ENCODE data around the gene DNAJB6. TPM values are rescaled to one million over a fixed set of nuclear protein-coding genes. Genes with fewer than 3 reads are reported as not detected.

Gene DNAJB6
- total and polyA plus RNA-seq, 2 experiments from 2014 or later: 92.2 to 110 TPM

DNA sequence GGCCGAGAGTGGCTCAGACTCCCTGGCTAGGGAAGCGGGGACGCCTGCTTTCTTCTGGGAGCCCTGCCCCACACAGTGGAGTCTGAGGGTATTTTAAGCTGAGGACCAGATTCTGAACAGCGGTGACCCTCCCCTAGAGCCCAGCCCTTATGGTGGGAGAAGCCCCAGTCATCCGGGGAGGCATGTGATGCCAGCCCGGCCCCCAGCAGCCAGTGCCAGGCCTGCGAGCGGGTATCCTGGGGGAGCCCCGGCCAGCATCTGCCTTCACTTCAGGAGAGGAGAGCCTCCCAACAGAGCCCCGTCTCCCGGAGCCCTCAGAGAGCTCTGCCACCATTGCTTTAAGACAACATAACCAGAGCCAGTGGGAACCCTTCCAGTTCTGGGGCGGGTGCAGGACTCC lies 41.5 kb upstream of the DNAJB6 start:
- TF ChIP-seq, protein P1, sequence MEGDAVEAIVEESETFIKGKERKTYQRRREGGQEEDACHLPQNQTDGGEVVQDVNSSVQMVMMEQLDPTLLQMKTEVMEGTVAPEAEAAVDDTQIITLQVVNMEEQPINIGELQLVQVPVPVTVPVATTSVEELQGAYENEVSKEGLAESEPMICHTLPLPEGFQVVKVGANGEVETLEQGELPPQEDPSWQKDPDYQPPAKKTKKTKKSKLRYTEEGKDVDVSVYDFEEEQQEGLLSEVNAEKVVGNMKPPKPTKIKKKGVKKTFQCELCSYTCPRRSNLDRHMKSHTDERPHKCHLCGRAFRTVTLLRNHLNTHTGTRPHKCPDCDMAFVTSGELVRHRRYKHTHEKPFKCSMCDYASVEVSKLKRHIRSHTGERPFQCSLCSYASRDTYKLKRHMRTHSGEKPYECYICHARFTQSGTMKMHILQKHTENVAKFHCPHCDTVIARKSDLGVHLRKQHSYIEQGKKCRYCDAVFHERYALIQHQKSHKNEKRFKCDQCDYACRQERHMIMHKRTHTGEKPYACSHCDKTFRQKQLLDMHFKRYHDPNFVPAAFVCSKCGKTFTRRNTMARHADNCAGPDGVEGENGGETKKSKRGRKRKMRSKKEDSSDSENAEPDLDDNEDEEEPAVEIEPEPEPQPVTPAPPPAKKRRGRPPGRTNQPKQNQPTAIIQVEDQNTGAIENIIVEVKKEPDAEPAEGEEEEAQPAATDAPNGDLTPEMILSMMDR (IDR thresholded peaks at IDR 0.05; ENCODE audit: poor library complexity): no peak
- TF ChIP-seq EZH2phosphoT487 (IDR thresholded peaks at IDR 0.05; ENCODE audit: low read depth, severe bottlenecking, unreplicated experiment): no peak
- TF ChIP-seq EZH2 (IDR thresholded peaks at IDR 0.05; ENCODE audit: borderline replicate concordance): no peak
- no peaks in the 10 kb centered on the region for H3K27me3 ChIP-seq
- no peak overlapping the region for H3K4me2 ChIP-seq
- DNase-seq (ENCODE audit: low spot score): no peak
- H4K20me1 ChIP-seq (ENCODE audit: insufficient read depth, poor library complexity, severe bottlenecking): no peaks in the 10 kb centered on the region
- no peaks in the 10 kb centered on the region for H3K4me1 ChIP-seq (ENCODE audit: insufficient read depth)
- H3K79me2 ChIP-seq: no peaks in the 10 kb centered on the region
- 96% methylated on average over 11 of the region's 12 CpGs for WGBS (ENCODE audit: low lambda C conversion rate, missing lambda C conversion rate)
- no peaks in the 10 kb centered on the region for H3K9me3 ChIP-seq (ENCODE audit: low read depth)
- no peaks in the 10 kb centered on the region for H3K9me2 ChIP-seq (replicated peaks; ENCODE audit: insufficient read depth)
- no peaks in the 10 kb centered on the region for H3K36me3 ChIP-seq (replicated peaks; ENCODE audit: insufficient read depth, low read depth)
- no peak overlapping the region for H3K4me3 ChIP-seq
- no peak overlapping the region for H2AFZ ChIP-seq
- no peak overlapping the region for H3K27ac ChIP-seq

DNA sequence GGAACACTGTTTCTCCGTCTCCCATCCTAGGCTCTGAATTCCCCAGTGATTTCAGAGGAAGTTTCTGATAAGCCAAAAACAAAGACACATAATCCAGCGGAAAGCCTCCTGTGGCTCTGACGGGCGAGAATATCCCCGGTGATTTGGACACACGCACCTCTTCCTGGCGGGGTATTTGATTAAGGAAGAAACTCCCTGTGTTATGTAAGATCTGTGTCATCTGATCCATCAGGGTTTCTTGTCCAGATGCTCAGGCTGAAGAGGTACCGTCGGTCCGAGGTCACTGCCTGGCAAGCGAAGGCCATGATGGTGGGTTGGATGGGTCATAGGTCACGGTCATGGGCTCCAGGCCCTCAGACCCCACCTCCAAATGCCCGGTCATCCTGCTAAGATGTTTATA lies 39.6 kb upstream of the DNAJB6 start:
- Histone ChIP-seq H3K27ac (no peak overlapping the region), H2AFZ (no peak overlapping the region), H3K9me2 (replicated peaks; ENCODE audit: insufficient read depth) (no peaks in the 10 kb centered on the region), H3K27me3 (no peaks in the 10 kb centered on the region), H4K20me1 (ENCODE audit: insufficient read depth, poor library complexity, severe bottlenecking) (no peaks in the 10 kb centered on the region), H3K36me3 (replicated peaks; ENCODE audit: insufficient read depth, low read depth) (no peaks in the 10 kb centered on the region), H3K79me2 (no peaks in the 10 kb centered on the region), H3K4me1 (ENCODE audit: insufficient read depth) (no peaks in the 10 kb centered on the region), H3K4me2 (no peak overlapping the region), H3K4me3 (no peak overlapping the region), H3K9me3 (ENCODE audit: low read depth) (no peaks in the 10 kb centered on the region)
- 81% methylated on average over 13 of the region's 13 CpGs for whole genome bisulfite sequencing (ENCODE audit: low lambda C conversion rate, missing lambda C conversion rate)
- TF ChIP-seq EZH2phosphoT487 (IDR thresholded peaks at IDR 0.05; ENCODE audit: low read depth, severe bottlenecking, unreplicated experiment) (no peak), EZH2 (IDR thresholded peaks at IDR 0.05; ENCODE audit: borderline replicate concordance) (no peak)
- DNase-seq (ENCODE audit: low spot score): no peak

DNA sequence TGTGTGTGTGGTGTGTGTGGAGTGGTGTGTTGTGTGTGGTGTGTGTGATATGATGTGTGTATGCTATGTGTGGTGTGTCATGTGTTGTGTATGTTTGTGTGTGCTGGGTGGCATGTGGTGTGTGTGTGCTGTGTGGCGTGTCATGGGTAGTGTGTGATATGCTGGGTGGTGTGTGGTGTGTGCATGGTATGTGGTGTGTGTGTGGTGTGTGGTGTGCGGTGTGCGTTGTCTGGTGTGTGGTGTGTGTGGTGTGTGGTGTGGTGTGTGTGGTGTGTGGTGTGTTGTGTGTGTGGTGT lies 37.5 kb upstream of the DNAJB6 start:
- Histone ChIP-seq H3K27me3 (no peaks in the 10 kb centered on the region), H3K36me3 (replicated peaks; ENCODE audit: insufficient read depth, low read depth) (no peaks in the 10 kb centered on the region), H3K79me2 (no peaks in the 10 kb centered on the region), H3K4me1 (ENCODE audit: insufficient read depth) (no peaks in the 10 kb centered on the region), H3K4me2 (no peak overlapping the region), H4K20me1 (ENCODE audit: insufficient read depth, poor library complexity, severe bottlenecking) (no peaks in the 10 kb centered on the region), H3K9me3 (ENCODE audit: low read depth) (no peaks in the 10 kb centered on the region), H3K27ac (no peak overlapping the region), H2AFZ (no peak overlapping the region), H3K9me2 (replicated peaks; ENCODE audit: insufficient read depth) (no peaks in the 10 kb centered on the region), H3K4me3 (no peak overlapping the region)
- no peak for DNase-seq (ENCODE audit: low spot score)
- 87% methylated on average over 2 of the region's 3 CpGs for WGBS (ENCODE audit: low lambda C conversion rate, missing lambda C conversion rate)
- no peak for TF ChIP-seq EZH2phosphoT487 (IDR thresholded peaks at IDR 0.05; ENCODE audit: low read depth, severe bottlenecking, unreplicated experiment)

DNA sequence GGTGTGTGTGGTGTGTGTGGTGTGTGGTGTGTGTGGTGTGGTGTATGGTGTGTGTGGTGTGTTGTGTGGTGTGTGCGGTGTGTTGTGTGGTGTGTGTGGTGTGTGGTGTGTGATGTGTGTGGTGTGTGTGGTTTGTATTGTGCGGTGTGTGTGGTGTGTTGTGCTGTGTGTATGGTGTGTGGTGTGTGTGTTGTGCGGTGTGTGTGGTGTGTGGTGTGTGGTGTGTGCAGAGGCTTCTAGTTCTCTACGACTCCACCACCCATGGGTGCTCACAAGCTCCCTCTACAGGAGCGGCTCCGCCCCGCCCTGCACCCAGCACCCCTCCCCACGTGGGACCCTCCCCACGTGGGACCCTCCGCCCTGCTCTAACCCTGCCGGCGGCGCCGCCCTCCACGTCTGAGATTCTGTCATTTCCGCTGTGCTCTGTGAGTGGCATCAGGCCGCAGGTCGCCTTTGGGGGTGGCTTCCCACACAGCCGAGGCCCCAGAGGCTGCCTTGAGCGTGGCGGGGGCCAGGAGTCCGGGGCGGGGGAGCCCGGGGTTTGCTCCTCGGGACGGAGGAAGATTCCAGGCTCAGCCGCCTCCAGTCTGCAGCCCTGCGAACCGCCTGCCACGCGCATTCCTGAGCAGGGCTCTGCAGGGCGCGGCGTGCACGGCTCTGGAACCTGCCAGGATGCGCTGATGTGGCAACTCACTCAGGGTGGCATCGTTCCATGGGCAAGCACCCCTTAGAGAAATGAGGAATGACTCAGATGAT lies 37.0 kb upstream of the DNAJB6 start:
- no peak for DNase-seq (ENCODE audit: low spot score)
- no peak overlapping the region for H2AFZ ChIP-seq
- H3K36me3 ChIP-seq (replicated peaks; ENCODE audit: insufficient read depth, low read depth): no peaks in the 10 kb centered on the region
- TF ChIP-seq EZH2 (IDR thresholded peaks at IDR 0.05; ENCODE audit: borderline replicate concordance): no peak
- no peaks in the 10 kb centered on the region for H3K4me1 ChIP-seq (ENCODE audit: insufficient read depth)
- H3K4me2 ChIP-seq: no peak overlapping the region
- H3K9me3 ChIP-seq (ENCODE audit: low read depth): no peaks in the 10 kb centered on the region
- H3K79me2 ChIP-seq: no peaks in the 10 kb centered on the region
- 93% methylated on average over 35 of the region's 37 CpGs for WGBS (ENCODE audit: low lambda C conversion rate, missing lambda C conversion rate)
- H3K27ac ChIP-seq: no peak overlapping the region
- H3K27me3 ChIP-seq: no peaks in the 10 kb centered on the region
- H3K4me3 ChIP-seq: no peak overlapping the region
- H4K20me1 ChIP-seq (ENCODE audit: insufficient read depth, poor library complexity, severe bottlenecking): no peaks in the 10 kb centered on the region
- H3K9me2 ChIP-seq (replicated peaks; ENCODE audit: insufficient read depth): no peaks in the 10 kb centered on the region

DNA sequence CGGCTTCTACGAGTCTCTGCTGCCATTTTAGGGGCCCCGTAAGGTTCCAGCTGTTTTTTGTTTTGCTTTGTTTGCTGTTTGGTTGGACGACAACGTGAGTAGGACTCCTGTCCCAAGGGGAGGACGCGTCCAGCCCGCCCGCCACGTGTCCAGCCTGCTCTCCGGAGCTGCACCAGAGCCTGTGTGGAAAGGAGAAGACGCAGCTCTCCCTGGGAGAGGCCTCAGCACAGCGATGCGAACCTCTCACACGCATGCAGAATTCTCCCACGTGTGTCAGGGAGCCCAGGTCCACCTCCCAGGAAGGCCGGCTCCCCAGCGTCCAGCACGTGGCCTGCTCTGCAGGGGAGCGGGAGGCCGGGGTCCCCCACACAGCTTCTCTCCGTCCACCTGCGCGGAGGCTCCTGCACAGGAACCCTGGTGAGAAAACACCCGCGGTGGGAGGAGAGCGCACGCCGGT lies 36.4 kb upstream of the DNAJB6 start:
- Histone ChIP-seq H3K4me1 (ENCODE audit: insufficient read depth) (no peaks in the 10 kb centered on the region), H3K79me2 (no peaks in the 10 kb centered on the region), H3K36me3 (replicated peaks; ENCODE audit: insufficient read depth, low read depth) (no peaks in the 10 kb centered on the region), H3K4me3 (no peak overlapping the region), H2AFZ (no peak overlapping the region), H4K20me1 (ENCODE audit: insufficient read depth, poor library complexity, severe bottlenecking) (no peaks in the 10 kb centered on the region), H3K9me2 (replicated peaks; ENCODE audit: insufficient read depth) (no peaks in the 10 kb centered on the region), H3K27me3 (no peaks in the 10 kb centered on the region), H3K27ac (no peak overlapping the region), H3K9me3 (ENCODE audit: low read depth) (no peaks in the 10 kb centered on the region), H3K4me2 (no peak overlapping the region)
- TF ChIP-seq EZH2 (IDR thresholded peaks at IDR 0.05; ENCODE audit: borderline replicate concordance): no peak
- TF ChIP-seq EZH2phosphoT487 (IDR thresholded peaks at IDR 0.05; ENCODE audit: low read depth, severe bottlenecking, unreplicated experiment): no peak
- TF ChIP-seq, protein P1 (IDR thresholded peaks at IDR 0.05; ENCODE audit: poor library complexity): no peak
- WGBS (ENCODE audit: low lambda C conversion rate, missing lambda C conversion rate): 90% methylated on average over 29 of the region's 29 CpGs
- DNase-seq (ENCODE audit: low spot score): no peak

All from hepatocyte (in vitro differentiated cells).